Measurements from ENCODE around the gene SALL4. TPM values are rescaled to one million over a fixed set of nuclear protein-coding genes. Genes with fewer than 3 reads are reported as not detected.

Gene SALL4
- total and polyA plus RNA-seq, 2 of the 8 experiments (the other 6 are each of a cell fraction or from before 2014, with no cell fraction given), result 108 to 235 TPM

DNA sequence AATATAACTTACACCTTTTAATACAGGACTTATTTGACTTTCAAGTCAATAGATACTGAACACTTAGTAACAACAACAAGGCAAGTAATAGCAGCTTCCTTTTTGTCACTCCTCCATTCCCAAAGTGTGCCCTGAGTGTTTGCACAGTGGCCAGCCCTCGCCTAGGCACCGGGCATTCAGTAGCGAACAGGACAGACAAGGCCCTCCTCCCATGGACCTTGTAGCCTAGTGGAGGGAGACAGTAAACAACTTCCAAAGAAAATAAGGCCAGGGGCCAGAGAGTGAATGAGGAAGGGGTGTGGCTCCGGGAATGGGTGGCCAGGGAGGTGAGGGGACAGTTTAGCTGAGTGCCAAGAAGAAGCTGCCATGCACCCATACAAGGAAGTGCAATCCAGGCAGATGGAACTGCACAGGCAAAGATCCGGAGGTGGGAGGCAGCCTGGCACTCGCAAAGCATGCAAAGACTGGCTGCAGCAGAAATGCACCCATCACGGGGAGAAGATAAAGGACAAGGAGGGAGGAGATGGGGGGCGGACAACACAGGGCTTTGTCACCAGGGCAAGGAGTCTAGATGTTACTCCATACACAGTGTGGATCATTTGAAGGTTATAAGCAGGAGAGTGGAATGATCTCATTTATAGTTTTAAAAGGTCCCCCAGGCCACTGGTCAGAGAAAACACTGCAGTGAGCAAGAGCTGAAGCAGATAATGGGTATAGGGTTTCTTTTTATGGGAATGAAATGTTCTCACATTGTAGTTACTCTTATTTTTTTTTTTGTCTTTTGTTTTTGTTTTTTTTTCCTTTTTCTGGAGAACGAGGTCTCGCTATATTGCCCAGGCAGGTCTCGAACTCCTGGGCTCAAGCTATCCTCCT is 66.4 kb downstream of the SALL4 start:
- FAIRE-seq (no peak), DNase-seq (ENCODE audit: low read depth in 1 of 2, low spot score in 2 of 2) (no peak)
- Histone ChIP-seq H4K91ac (replicated peaks; ENCODE audit: insufficient read length, low read length) (no peak overlapping the region), H2AK5ac (ENCODE audit: low read depth, low read length) (peak overlapping the region; percentile 53; the same call in 1 of the 2 replicates), H3K79me1 (ENCODE audit: low read depth, low read length) (no peaks in the 10 kb centered on the region; the same call in 1 of the 2 replicates), H3K4me1 (replicated peaks in 1 of 4; ENCODE audit: control insufficient read depth in 3 of 4, insufficient read depth in 4 of 4, low read length in 3 of 4) (0 out of 7 replicates have a peak, but pooled peaks cover 0 to 9% (median 0%) of the 10 kb centered on the region in 4 experiments), H3K9ac (replicated peaks in 1 of 4; ENCODE audit: extremely low read depth in 1 of 4, low read depth in 3 of 4, low read length in 3 of 4) (no peak overlapping the region), H3K9me3 (ENCODE audit: insufficient read depth in 2 of 2, low read depth in 1 of 2, low read length in 1 of 2) (no peaks in the 10 kb centered on the region), H2BK12ac (ENCODE audit: low read depth, low read length) (no peak overlapping the region), H3K4ac (replicated peaks; ENCODE audit: insufficient read length, low read depth, low read length) (no peak overlapping the region), H3K23ac (ENCODE audit: insufficient read length) (no peak overlapping the region), H3K4me3 (ENCODE audit: extremely low read depth in 1 of 4, insufficient read depth in 2 of 4, low read depth in 3 of 4, low read length in 4 of 4) (no peak overlapping the region), H4K5ac (ENCODE audit: insufficient read length, low read depth, low read length) (no peak overlapping the region), H3K27ac (ENCODE audit: low read depth, low read length) (no peak overlapping the region), H2AFZ (ENCODE audit: low read length) (no peak overlapping the region), H3K27me3 (replicated peaks in 1 of 4; ENCODE audit: control insufficient read depth in 3 of 4, extremely low read depth in 1 of 4, insufficient read depth in 3 of 4, low read length in 3 of 4) (no peaks in the 10 kb centered on the region), H3K56ac (replicated peaks; ENCODE audit: insufficient read length, low read depth, low read length) (no peak overlapping the region), H3K79me2 (ENCODE audit: control insufficient read depth in 1 of 2, insufficient read depth in 2 of 2, low read length in 2 of 2) (no peaks in the 10 kb centered on the region), H3K4me2 (ENCODE audit: insufficient read depth in 1 of 2, low read depth in 2 of 2, low read length in 2 of 2) (no peak overlapping the region), H2BK5ac (ENCODE audit: low read depth, low read length) (no peak overlapping the region), H3K14ac (ENCODE audit: insufficient read length) (no peak overlapping the region), H4K8ac (ENCODE audit: extremely low read depth, insufficient read depth, low read length) (no peak overlapping the region), H3K23me2 (ENCODE audit: low read depth, low read length) (no peaks in the 10 kb centered on the region), H2BK20ac (ENCODE audit: low read length) (no peak overlapping the region), H3K18ac (ENCODE audit: extremely low read depth, low read length) (no peak overlapping the region), H2BK120ac (replicated peaks; ENCODE audit: low read depth, low read length) (no peak overlapping the region), H2BK15ac (ENCODE audit: low read length) (peak overlapping the region; percentile 88; the same call in 1 of the 2 replicates), H3K36me3 (ENCODE audit: control insufficient read depth in 2 of 4, insufficient read depth in 4 of 4, low read length in 3 of 4) (no peaks in the 10 kb centered on the region), H4K20me1 (replicated peaks in 1 of 2; ENCODE audit: control insufficient read depth in 1 of 2, insufficient read depth in 2 of 2, low read length in 2 of 2) (no peaks in the 10 kb centered on the region)
- WGBS, 2 experiments (ENCODE audit: extremely low coverage in 1 of 2, insufficient coverage in 1 of 2, insufficient read length in 1 of 2, insufficient replicate concordance in 2 of 2, low coverage in 1 of 2, low lambda C conversion rate in 2 of 2, missing lambda C conversion rate in 1 of 2), result 89% methylated on average over 9 of the region's 11 CpGs; no CpG with 5 or more reads in 1 of the 2 experiments
- CTCF ChIA-PET (ENCODE audit: partially characterized antibody), result interaction anchor here (0.6 to 1.1 kb wide), 5 partner anchors 10 to 302 kb away, joined by 3 to 4 read pairs (median 4); no protein-coding TSS in a partner anchor
- POLR2A ChIA-PET (ENCODE audit: partially characterized antibody), result no interaction called here
- TF ChIP-seq SIX5 (IDR thresholded peaks at IDR 0.05; ENCODE audit: low read depth, low read length) (no peak), EP300 (IDR thresholded peaks at IDR 0.05; ENCODE audit: borderline replicate concordance in 1 of 2, low read depth in 2 of 2, low read length in 2 of 2) (no peak)
